CD1c-positive myeloid dendritic cell (primary cell): Measurements from ENCODE around the gene SYNDIG1.

Source experiments
- DNase-seq: peaks from one replicate; pipeline ENCODE4 v3.0.0-alpha.2; 2016; ENCODE audit errors: extremely low spot score

Gene SYNDIG1

DNA sequence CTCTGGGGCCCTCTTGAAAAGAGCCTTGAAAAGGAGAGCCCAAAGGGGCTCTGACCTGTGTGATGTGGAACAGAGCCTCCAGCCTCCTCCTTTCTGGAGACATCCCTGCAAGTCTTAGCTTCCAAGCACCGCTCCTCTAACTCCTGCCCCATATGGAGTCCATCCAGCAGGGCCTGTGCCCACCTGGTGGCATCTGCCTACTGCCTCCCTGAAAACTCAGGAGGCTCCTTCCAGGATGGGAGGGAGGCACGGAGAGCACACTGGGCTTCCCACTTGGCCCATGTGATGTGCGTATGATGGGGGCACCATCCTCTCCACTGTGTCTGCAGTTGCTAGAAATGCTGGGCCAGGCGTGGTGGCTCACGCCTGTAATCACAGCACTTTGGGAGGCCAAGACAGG, 98.1 kb downstream of the SYNDIG1 start:
- DNase-seq: no peak

DNA sequence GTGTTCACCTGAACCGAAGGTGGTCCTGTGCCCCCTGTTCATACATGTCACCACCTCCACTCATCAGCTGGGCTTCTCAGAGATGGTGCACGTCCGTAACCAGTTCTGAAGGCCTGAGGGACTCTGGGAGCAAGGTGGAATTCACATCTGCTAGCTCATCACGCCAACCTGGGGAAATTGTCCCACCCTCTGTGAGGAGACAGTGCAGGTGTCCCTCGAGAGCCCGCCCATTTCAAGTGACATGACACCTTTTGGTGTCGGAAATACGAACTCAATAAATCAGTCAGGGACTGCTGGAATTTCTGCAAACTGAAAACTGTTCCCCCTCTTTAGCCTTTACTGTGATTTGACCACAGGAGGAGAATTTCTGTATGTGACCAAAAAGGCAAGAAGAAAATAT, 99.4 kb downstream of the SYNDIG1 start:
- no peak for DNase-seq

DNA sequence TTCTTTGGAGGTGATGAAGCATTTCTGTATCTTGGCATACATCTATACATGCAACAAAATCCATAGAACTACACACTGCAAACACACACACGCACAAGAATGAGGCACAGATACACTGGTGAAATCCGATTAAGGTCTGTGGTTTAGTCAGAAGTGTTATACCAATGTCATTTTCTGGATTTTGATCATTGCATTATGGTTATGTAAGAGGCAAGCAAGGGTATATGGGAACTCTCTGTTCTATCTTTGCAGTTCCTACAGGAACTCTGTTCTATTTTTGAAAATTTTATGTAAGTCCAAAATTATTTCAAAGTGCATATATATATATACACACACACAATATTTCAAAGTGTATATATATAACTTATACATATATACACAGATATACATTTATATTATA, 101.7 kb downstream of the SYNDIG1 start:
- no peak for DNase-seq

- DNase-seq: no peak
Measured at GRCh38 chr20:24572140-24572539, 102.7 kb downstream of the SYNDIG1 start.

DNA sequence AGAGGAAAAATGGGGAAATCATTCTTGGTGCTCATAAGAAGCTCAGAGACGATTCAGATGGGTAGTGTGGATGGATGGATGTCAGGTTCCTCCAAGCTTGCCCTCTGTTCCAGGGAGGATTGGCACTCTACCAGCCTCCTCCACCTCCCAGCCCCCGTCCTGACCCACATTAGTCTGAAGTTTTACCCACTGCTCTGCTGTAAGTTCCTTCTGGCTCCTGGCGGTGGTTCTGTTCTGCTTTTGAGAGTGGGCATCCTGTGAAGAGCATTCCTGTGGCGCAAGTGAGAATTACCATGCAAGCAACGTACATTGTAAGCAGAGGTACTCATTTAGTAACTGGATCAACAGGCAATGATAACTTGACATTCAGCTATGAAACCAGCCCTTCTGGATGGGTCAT, 103.4 kb downstream of the SYNDIG1 start:
- no peak for DNase-seq

DNA sequence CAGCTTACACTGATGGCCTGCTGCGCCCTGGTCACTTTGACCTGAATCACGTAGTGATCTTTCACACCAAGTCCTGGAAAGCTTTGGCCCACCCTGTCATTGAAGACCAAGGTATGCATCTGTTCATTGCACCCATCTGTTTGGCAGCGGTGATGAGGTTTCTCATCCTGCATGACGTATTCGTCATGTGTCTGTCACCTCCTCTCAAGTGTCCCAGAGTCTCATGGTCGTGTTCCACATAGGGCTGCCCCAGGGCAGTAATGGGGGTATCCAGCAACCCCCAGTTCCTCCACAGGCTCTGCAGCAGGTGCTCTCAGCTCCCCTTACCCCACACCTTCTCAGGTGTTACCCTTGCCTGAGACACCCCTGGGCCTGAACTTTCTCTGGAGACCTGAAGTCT, 104.1 kb downstream of the SYNDIG1 start:
- DNase-seq: no peak

DNA sequence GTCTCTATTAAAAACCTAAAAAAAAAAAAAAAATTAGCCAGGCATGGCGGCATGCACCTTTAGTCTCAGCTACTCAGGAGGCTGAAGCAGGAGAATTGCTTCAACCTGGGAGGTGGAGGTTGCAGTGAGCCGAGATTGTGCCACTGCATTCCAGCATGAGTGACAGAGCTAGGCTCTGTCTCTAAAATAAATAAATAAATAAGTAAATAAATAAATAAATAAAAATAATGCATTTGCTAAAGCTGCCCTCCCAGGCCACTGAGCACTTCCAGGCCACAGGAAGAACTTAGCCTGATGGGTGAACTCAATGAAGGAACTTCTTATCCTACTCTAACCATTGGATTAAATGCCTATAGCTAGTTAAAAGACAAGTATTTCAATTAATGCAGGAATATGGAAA, 104.9 kb downstream of the SYNDIG1 start:
- no peak for DNase-seq

DNA sequence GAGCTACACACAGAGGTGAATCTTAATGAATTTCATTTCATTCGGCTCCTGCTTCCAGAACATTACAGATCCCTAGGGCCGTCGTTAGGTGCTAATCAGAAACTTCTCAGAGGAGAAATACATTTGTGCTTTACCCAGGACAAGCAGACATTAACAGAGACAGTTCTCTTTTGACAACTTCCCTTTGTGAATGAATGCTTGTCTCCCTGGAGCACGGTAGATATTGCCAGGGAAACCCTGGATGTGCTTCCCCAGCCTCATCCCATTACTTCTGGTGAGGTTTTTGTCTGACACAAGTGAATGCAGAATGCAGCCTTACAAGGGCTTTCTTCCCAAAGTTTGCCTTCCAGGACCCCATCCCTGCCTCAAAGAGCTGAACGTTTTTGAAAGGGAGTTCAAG, 105.4 kb downstream of the SYNDIG1 start:
- no peak for DNase-seq

DNA sequence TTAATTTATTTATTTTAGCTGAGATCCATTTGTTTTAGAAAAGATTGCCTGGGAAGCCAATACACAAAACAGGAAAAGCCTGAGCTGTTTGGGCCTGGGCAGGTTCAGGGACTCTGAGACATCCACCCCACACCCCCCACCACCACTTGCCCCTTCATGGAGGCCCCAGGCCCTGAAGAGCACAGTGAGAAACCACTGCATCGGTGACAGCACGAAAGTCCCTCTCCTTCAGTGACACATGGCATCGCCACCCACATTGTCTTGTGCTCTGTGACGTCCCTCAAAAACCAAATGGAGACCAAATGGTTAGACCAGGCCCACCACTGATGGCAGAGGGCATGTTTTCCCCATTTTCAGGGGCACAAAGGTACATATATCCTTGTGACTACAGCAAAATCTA, 106.4 kb downstream of the SYNDIG1 start:
- no peak for DNase-seq

DNA sequence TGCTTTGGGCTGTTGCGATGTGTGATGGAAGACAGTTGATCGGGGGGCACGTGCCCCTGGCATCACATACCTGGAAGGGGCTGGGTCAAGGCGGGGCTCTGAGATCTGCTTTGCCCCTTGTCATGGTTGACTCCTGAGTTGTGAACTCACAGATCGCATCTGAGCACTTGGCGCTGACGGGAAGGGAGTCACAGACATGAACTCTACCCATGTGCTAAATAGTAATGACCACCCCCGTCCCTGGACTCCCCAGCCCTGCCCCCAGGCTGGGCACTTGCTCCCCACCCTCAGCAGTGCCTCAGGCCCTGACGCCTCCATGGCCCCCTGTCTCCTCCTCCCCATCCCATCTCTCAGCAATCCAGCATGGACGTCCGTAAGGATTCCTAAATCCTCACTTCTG, 107.0 kb downstream of the SYNDIG1 start:
- no peak for DNase-seq

GRCh38 chr20:24577271-24577909, 108.0 kb downstream of the SYNDIG1 start:
- no peak for DNase-seq

DNA sequence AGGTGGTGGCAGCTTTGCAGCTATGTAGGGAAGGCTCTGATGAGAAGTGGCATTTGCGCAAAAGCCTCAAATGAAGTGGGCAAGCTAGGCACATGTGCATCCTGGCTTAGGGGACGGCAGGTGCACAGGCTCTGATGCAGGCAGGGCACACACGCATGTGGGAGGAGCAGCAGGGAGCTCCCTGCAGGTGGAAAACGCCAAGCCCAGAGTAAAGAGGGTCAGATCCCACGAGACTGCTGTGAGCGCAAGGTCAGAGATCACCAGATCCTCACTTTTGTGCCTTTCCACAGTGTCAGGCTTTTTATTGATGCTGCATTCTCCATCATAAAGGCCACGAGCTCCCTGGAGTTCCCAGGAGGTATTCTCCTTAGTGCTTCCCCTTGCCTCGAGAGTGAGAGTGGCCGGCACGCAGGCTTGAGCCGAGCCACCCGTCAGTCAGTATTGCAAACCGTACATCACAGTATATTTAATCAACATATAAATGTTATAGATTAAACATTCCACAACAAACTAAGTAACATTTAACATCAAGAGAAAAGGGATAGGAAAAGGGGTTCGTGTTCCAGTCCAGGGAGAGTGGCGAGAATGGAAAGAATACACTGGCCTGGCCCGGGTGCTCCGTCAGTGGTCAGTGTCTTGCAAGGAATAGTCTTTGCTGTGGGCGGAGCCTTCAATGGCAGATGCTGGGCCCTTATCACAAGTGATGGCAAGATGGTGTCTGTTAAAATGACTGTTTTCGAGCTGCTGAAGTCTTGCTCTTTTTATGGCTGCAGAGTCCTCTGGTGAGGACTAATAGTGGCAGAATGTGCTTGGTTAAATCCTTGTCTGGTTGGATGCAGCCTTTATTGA, 109.4 kb downstream of the SYNDIG1 start:
- no peak for DNase-seq

GRCh38 chr20:24579475-24579874, 110.0 kb downstream of the SYNDIG1 start:
- no peak for DNase-seq

DNA sequence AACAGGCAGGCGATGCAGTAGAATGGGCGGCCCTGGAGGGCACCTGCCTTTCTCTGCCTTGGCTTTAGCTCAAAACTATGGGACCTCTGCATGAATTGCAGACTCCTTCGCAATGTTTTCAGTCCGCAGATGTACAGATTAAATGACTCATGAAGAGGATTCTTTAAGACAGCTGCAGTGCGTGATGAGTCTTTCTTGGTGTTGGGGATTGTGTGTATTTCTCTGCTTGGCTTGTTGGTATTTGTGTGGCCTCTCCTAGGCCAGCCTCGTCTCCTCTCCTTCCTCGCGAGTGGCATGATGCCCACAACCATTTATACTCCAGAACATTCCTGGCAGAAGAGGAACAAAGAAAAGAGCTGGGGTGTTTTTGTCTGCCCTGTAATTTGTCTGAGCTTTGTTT, 110.6 kb downstream of the SYNDIG1 start:
- DNase-seq: no peak

GRCh38 chr20:24580855-24581254, 111.4 kb downstream of the SYNDIG1 start:
- no peak for DNase-seq

DNA sequence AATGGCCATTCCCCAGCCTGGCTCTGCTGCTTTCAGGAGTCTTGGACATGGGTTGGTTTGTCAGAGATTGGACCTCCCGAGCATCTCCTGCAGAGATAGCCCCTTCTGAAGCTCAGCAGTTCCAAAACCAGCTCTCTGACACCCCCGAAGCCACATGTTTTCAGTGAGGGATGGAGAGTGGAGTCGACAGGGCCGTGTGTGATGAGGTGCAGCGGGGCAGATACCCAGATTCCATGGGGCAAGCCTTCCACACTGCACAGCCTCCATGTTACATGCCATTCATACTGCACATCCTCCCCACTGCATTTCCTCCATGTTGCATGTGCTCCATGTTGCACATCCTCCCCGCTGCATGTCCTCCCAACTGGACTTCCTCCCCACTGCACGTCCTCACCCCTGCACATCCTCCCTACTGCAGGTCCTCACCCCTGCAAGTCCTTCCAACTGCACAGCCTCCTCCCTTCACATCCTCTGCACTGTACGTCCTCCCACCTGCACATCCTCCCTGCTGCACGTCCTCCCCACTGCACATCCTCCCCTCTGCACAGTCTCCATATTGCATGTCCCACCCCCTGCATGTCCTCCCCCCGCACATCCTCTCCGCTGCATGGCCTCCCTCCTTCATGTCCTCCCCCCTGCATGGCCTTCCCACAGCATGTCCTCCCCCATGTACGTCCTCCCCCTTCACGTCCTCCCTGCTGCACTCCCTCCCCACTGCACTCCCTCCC, 112.2 kb downstream of the SYNDIG1 start:
- no peak for DNase-seq

DNA sequence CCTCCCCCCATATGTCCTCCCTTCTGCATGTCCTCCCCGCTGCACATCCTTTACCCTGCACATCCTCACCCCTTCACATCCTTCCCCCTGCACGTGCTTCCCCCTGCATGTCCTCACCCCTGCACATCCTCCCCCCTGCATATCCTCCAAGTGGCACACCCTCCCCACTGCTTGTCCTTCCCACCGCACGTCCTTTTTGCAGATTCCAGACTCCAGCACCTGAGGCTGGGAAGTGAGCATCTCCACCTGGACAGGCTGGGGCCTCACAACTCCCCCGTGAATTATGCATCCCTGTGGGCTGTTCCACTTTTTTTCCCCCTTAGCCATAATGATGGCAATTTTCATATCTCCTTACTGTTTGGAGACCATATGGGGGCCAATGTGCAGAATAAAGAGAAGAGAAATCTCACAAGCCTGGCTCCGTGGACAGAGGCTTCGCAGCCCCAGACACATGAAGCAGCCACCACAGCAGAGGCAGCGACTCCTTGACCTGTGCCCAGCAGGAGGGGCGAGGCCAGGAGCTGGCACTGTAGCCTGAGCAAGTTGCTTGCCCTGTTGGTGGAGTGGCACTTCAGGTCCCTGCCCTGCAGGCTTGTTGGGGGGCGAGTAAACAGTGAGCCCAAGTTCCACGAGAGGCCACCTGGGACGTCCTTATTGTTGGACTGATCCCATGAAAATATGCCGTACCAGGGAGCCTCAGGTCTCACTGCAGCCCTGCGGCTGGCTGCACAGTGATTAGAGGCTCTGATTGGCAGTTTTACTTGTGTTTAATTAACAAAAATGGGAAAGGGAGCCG, 113.1 kb downstream of the SYNDIG1 start:
- DNase-seq: no peak

- no peak for DNase-seq
Measured at GRCh38 chr20:24583169-24583792, 113.9 kb downstream of the SYNDIG1 start.

DNA sequence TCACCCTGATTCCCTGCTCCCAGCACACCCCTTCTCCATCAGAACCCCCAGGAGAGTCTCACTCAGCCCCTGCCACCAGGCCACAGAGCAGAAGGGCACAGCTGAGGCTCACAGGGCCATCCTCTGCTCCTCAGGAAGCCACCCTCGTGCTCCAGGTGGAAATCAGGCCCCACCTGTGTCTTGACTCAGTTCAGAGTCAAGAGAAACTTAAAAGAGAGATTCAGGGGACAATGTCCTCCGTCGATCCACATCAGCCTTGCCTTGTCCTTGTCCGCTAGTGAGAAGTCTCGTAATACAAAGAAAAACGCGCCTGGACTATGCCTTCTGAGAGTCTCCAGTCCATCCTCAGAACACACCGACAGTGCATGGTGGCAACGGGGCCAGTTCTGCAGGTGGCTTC, 114.6 kb downstream of the SYNDIG1 start:
- no peak for DNase-seq

- DNase-seq: no peak
Measured at GRCh38 chr20:24584538-24585356, 115.3 kb downstream of the SYNDIG1 start.
